ENCODE data around the gene PTPRM.

The PTPRM gene

DNA sequence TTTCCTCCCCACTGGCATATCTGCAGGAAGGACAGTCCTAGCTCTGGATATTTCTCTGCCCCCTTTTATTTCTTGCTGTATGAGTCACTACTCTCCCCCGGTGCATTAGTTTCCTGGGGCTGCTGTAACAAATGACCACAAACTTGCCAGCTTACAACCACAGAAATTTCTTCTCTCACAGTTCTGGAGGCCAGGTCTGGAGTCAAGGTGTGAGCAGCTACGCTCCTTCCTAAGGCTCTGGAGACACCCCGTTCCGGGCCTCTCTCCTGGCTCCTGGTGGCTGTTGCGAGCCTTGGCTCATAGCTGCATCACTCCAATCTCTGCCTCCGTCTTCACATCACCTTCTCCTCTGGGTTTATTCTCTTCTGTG lies 34.1 kb downstream of the PTPRM start:
- DNase-seq: no peak

- DNase-seq: no peak
Observed at GRCh38 chr18:7601936-7602335, 34.8 kb downstream of the PTPRM start.

DNA sequence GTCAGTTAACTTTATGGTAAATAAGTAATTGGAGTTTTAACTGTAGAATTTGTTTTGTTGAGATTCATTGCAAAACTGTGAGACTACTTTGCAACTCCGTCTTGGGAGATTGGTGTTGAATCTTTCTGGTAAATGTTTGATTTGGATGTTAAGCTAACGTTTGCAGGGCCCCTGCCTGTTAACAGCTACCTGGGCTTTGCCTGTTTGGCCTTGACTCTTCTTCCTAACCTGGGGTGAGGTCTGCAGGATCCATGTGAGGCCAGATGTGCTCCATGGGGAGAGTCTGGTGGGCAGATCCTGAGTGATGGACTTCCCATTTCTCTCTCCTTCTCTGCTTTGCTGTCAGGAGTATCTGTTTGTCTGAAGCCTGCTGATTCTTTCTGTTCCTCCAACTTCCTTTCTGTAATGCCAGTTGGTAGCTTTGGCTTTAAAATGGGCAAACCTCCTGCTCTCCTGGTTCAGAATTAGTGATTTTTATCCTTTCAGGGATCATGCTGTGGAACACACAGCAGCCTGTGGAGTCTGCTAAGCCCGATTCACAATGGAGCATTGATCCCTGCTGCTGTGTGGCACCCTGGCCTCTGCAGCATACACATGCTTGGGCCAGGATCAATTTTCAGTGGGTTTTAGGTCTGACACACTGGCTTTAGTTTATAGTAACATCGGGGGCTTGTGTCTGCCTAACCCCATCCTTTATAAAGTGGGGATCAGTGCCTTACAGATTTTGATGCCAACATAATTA lies 36.3 kb downstream of the PTPRM start:
- no peak for DNase-seq

DNA sequence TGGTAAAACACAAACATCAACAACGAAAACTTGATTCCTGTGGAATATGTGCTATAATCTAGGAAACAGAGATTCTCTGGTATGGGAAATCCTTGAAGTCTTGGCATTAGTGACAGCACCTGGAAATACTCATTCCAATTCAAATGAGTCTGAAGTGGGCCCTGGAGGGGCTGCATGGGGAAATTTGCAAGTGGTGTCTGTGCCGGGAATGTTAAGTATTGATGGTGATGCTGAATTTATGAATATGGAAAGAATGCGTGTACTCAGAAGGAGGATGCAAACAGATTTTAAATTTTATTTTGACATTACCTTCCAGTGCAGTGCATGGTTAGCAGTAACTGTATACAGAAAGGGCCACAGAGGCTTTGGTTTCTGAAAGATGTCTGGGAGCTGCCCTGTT lies 37.2 kb downstream of the PTPRM start:
- DNase-seq: no peak

- no peak for DNase-seq
Observed at GRCh38 chr18:7605705-7606104, 38.6 kb downstream of the PTPRM start.

DNA sequence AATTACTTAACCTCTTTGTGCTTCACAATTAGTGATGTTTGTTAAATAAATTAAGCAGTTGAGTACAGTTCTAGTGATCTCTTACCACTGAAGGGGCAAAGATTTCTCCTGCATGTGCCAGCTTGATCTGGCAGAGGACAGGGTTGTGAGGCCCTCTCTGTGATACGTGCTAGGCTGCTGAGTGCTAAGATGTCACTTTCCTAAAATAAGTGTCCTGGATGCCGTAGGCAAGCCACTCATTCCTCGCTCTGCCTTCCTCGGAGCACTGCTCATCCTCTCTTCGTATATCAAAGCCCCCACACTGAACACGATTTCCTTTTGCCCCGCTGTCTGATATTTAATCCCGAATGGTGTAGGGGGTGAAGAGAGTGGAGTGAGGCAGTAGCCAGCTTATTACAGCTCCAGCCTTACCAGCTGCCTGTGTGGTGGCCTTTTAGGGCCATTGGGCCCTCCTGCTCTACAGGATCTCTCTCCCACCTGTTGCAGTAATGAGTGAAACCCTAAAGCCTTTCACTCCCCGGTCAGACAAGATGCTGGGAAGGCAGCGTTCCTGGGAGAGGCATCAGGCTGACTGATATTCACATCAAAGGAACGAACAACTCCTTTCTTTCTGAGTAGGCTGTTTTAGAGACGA lies 40.5 kb downstream of the PTPRM start:
- no peak for DNase-seq

DNA sequence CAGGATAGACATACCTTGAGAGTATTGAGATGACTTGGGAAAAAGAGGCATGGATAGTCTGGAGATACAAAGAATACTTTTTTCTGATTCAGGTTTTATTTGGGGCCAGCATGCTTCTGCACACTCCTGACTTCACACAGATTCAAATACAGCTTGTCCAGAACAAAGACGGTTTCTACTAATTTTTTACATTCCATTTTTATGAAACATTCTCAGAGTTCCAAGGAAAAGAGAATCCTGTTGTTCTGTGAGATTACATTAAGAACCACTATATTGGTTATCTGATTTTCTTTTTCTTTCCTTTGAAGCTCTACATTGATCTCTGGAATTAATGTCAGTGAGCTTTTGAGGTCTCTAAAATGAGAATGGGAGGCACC lies 41.0 kb downstream of the PTPRM start:
- no peak for DNase-seq

- no peak for DNase-seq
Observed at GRCh38 chr18:7608781-7609201, 41.7 kb downstream of the PTPRM start.

- no peak for DNase-seq
Observed at GRCh38 chr18:7609617-7610016, 42.5 kb downstream of the PTPRM start.

- no peak for DNase-seq
Observed at GRCh38 chr18:7614042-7614441, 46.9 kb downstream of the PTPRM start.

GRCh38 chr18:7615840-7616239 lies 48.7 kb downstream of the PTPRM start:
- no peak for DNase-seq

DNA sequence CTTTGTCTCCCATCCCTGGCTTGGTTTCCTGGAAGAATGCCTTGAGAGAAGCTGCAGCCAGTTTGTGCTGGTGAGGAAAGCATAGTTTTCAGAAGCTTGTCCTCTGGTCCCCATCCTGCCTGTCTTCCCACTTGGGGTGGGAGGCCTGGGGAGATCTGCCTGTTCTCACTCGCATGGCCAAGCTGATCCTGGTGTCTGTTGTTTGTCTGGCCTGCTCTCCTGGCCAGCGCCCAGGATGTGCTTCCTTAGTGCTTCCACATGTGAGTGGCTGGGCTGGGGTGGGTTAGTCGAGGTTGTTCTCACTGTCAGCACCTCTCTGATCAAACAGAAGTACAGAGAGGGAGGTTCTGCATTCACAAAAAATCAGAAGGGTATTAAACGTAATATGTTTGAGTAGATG lies 49.5 kb downstream of the PTPRM start:
- DNase-seq: no peak

GRCh38 chr18:7617738-7618422 lies 50.8 kb downstream of the PTPRM start:
- no peak for DNase-seq

DNA sequence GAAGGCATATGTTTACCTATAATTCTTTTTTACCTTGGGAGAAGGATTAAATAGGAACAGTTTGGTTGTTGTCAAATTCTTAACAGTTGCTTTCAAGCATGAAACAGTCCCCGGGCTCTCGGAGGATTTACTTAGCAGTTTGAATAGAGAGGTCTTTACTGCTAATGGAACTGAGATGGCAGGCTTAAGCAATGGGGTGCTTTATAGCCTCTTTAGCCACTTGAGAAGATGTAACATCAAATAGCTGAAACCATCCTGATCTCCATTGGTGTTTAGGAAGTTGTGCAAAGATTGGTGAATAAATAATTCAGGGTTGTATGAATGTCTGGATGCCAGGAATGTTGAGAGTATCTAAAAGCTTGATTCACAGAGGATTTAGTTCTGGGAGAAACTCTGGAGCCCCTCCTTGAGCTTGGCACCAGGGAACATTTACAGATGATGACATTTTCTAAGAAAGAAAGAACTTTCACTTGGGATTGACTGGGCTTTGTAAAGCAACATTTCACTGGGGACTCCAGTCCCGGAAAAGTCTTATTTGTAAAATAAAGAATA lies 51.9 kb downstream of the PTPRM start:
- DNase-seq: no peak

DNA sequence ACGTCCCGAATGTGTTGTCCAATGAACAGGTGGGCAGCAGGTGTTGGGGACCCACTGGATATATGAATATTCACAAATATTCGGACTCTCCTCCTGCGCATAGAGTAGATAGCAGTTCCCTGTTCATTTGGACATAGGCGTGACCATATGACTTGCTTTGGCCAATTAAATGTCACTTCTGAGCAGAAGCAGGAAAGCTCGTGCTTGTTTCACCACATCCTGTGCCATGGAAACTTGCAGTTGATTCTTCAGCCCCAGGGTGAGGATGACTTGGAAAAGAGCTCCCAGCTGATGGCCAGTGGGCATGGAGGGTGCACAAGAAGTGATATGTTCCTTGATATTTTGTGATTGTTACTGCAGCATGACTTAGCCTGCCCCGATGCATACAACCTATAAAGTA lies 52.6 kb downstream of the PTPRM start:
- DNase-seq: no peak

- DNase-seq: no peak
Observed at GRCh38 chr18:7622721-7623120, 55.6 kb downstream of the PTPRM start.

DNA sequence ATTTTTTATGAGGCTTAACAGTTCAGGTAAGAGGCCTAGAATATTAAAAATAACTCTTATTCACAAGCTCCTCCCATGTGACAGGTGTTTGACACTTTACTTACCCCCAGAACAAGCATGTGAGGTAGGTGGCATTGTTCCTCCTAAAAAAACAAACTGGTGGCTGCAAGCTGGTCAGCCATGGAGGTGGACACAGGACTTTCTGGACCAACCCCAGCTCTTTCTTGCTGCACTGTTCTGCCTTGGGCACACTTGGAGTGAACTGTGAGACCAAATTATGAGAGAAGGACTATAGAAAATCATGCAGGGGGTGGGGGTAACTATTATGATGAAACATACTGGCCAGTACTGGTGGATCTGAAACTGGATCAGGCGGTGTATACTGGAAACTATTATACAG lies 56.6 kb downstream of the PTPRM start:
- DNase-seq: no peak

DNA sequence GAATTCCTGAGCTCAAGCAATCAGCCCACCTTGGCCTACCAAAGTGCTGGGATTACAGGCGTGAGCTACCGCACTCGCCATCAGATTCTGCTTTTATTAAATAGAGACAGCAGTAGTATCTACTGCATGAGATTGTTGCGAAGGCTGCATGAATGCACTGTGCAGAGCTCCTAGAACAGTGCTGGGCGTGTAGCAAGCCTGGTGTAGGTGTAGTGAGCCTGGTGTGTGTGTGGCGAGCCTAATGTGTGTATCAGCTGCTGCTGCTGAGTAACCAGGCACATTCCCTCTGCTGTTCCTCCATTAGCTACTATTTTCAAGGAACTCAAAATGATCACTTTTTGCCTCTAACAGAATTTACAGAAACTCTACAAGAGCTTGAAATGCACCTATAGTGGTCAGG lies 57.6 kb downstream of the PTPRM start:
- no peak for DNase-seq

- DNase-seq: no peak
Observed at GRCh38 chr18:7626175-7626921, 59.2 kb downstream of the PTPRM start.

DNA sequence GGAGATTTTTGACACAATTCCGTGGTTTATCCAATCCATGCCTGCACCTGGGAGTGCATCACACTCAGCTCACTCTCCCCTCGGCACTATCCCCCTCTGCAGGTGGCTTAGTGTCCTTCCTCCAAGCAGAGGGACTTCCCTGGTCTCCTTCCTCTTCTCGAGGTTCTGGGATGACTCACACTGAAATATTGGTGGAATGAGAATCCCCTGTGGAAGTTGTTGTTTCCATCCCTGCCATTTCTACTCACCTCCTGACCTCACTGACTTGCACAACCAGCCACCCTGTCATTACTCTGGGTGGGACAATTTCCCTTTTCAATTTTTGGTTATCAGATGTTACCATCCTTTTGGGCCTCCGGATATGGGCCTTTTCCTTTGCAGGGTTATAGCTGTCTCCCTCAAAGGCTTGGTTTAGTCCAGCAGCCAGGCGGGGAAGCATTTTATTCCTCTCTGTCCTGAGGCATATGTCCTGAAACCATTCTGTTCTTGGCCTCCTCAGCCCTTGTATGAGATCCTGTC lies 59.9 kb downstream of the PTPRM start:
- DNase-seq: no peak

DNA sequence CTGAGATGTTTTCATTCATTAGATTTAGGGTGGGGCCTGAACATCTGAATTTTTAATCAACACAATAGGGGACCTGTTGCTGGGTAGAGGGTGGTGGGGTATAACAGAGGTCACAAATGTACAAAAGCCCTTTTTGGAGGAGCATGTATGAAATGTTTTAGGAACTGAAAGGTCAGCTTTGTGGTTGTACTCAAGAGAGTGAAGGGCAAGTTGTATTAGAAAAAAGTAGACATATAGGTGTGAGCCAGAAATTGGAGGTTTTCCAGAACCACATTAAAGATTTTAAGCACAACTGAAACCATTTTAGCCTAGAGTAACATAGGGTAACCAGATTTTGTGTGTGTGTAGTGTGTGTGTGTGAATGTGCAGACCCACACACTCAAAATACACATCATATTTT lies 62.3 kb downstream of the PTPRM start:
- no peak for DNase-seq

GRCh38 chr18:7630731-7631442 lies 63.8 kb downstream of the PTPRM start:
- DNase-seq: no peak

Data from DMS153 (cell line).